Cerebellar nuclear complex (tissue), 1 donor: ENCODE data around the gene CYP2D6.
A peak's percentile ranks its signal among the peaks of the same experiment; 100 is the strongest.

Experiments
- DNase-seq, 2 experiments: peaks; one replicate each; lab custom pipeline; 2025; lab: John Stamatoyannopoulos, UW

The CYP2D6 gene

GRCh38 chr22:42084874-42085273 lies 45.7 kb downstream of the CYP2D6 start:
- DNase-seq, result no peak

DNA sequence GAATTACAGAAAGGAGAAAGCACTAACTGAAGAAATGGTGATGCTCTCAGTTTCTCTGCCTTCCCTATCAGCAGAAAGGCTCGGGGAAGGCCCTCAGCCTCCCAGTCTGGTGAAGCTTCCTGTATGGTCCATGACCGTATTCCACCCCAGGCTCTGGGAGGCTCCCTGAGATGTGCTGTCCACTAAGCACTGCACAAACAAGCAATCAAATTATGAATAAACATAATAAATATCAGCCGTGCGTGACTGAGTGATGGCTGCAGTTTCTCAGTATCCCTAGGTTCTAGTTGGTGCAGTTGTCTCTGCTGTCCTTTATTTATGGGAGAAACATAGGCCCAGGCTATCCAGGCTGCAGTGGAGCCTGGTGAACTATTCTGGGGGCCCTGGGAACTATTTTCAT lies 47.5 kb downstream of the CYP2D6 start:
- DNase-seq, result no peak

GRCh38 chr22:42080287-42080686 lies 50.3 kb downstream of the CYP2D6 start:
- DNase-seq, result no peak

- DNase-seq, result peak; percentile 91 to 93
Observed at GRCh38 chr22:42079319-42080251, 51.0 kb downstream of the CYP2D6 start, which contains the start of gene SMDT1. TSS of gene SMDT1 (plus strand) at chr22:42079700. CDS start at chr22:42079769, 69 bp downstream.

DNA sequence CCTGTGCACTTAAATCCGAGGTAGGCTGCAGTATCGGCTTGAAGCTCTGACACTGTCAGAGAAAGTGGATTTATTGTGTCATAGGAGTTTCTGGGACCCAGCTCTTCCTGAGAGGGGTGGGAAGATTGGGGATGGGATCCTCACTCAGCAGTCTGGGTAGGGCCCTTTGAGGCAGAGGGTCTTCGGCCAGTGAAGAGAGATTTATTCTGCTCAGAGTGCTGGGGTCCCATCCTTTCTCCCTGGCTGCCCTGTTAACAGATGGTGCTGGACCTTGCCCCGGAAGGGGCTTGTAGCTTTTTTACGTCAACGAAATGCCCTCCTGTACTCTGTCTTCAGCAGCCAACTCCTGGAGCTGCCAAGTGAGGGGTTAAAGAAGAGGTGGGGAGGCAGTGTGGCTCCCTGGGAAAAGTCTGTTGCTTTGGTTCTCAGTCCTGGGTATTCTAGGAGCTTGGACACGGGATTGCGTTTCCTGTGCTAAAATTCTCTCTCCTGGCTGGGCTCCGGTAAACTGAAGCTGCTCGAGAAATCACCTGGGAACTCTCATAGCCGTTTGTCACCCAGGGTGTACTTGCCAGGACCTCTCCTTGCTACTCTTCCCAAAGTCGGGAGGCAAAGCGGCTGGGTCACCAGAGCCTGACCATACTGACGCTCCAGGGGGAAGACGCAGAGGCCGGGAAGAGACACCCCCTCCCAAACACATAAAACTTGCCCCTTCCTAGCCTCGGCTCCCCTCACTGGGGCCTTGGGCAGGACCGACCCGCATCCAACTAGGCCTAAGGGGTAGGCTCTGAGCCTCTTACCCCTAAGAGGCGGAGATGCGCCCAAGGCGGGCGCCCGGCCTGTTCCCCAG lies 51.9 kb downstream of the CYP2D6 start:
- no peak for DNase-seq

- peak in 1 of 2 experiments; percentile 9 for DNase-seq
Observed at GRCh38 chr22:42077486-42078125, 53.0 kb downstream of the CYP2D6 start.

GRCh38 chr22:42076764-42077485 lies 53.7 kb downstream of the CYP2D6 start:
- DNase-seq, result no peak
